ENCODE measurements around the gene GFER. TPM values are rescaled to one million over a fixed set of nuclear protein-coding genes. Genes with fewer than 3 reads are reported as not detected.

GFER gene
- total RNA-seq, 2 donors from 2014 or later, result 13.2 to 35.9 TPM

GRCh38 chr16:1998360-1998835 lies 14.4 kb downstream of the GFER start:
- ATAC-seq (no peak), DNase-seq (no peak)
- H3K27me3 ChIP-seq, result no peaks in the 10 kb centered on the region
- 89 to 92% methylated on average over 3 to 26 of the region's 27 CpGs for WGBS, 2 donors
- peaks cover 33% of the 10 kb centered on the region in 2 donors for H3K36me3 ChIP-seq (replicated peaks in 1 of 2; ENCODE audit: insufficient read depth in 1 of 2, low read depth in 2 of 2)
- no peaks in the 10 kb centered on the region for H3K9me3 ChIP-seq
- TF ChIP-seq POLR2A (IDR thresholded peaks at IDR 0.05), result no peak
- no peak for TF ChIP-seq CTCF (IDR thresholded peaks at IDR 0.05)
- no peak overlapping the region for H3K4me3 ChIP-seq
- H3K4me1 ChIP-seq, result peaks cover 3% of the 10 kb centered on the region
- intact Hi-C loops (cut with DNase I), result no loop called here
- no peak overlapping the region for H3K27ac ChIP-seq

- DNase-seq, result no peak
These were observed 15.1 kb downstream of the GFER start for GRCh38 chr16:1998852-1999801.

GRCh38 chr16:1999866-2000514 lies 16.0 kb downstream of the GFER start:
- Histone ChIP-seq H3K4me3 (no peak overlapping the region), H3K27ac (no peak overlapping the region), H3K27me3 (no peaks in the 10 kb centered on the region), H3K9me3 (no peaks in the 10 kb centered on the region), H3K36me3 (replicated peaks in 1 of 2; ENCODE audit: insufficient read depth in 1 of 2, low read depth in 2 of 2) (peaks cover 33% of the 10 kb centered on the region in 2 donors), H3K4me1 (peaks cover 19% of the 10 kb centered on the region)
- TF ChIP-seq CTCF (IDR thresholded peaks at IDR 0.05) (no peak), POLR2A (IDR thresholded peaks at IDR 0.05) (no peak)
- 86 to 89% methylated on average over 20 to 22 of the region's 28 CpGs for WGBS, 2 donors
- DNase-seq (no peak), ATAC-seq (no peak)
- intact Hi-C loops (cut with DNase I), result no loop called here

More at GRCh38 chr16:1998852-1999801, 15.1 kb downstream of the GFER start:
- no peak overlapping the region for H3K4me3 ChIP-seq
- TF ChIP-seq POLR2A (IDR thresholded peaks at IDR 0.05), result no peak
- no peak for TF ChIP-seq CTCF (IDR thresholded peaks at IDR 0.05)
- H3K27me3 ChIP-seq, result no peaks in the 10 kb centered on the region
- H3K4me1 ChIP-seq, result peaks cover 10% of the 10 kb centered on the region
- no peak for ATAC-seq
- no peaks in the 10 kb centered on the region for H3K9me3 ChIP-seq
- intact Hi-C loops (cut with DNase I), result no loop called here
- H3K27ac ChIP-seq, result no peak overlapping the region
- 87 to 100% methylated on average over 4 to 27 of the region's 39 CpGs for WGBS, 2 donors
- H3K36me3 ChIP-seq (replicated peaks in 1 of 2; ENCODE audit: insufficient read depth in 1 of 2, low read depth in 2 of 2), result peaks cover 33% of the 10 kb centered on the region in 2 donors

GRCh38 chr16:2001035-2001434 lies 17.0 kb downstream of the GFER start:
- Histone ChIP-seq H3K27ac (no peak overlapping the region), H3K27me3 (no peaks in the 10 kb centered on the region), H3K4me1 (peaks cover 29% of the 10 kb centered on the region), H3K9me3 (no peaks in the 10 kb centered on the region), H3K36me3 (replicated peaks in 1 of 2; ENCODE audit: insufficient read depth in 1 of 2, low read depth in 2 of 2) (peaks cover 33% of the 10 kb centered on the region in 2 donors), H3K4me3 (no peak overlapping the region)
- WGBS, 2 donors, result 94 to 96% methylated on average over 11 to 19 of the region's 19 CpGs
- intact Hi-C loops (cut with DNase I), result no loop called here
- no peak for TF ChIP-seq CTCF (IDR thresholded peaks at IDR 0.05)
- ATAC-seq (no peak), DNase-seq (no peak)

Data from body of pancreas (tissue), 4 donors.